ENCODE data around the gene SLC12A1. TPM values are rescaled to one million over a fixed set of nuclear protein-coding genes. Genes with fewer than 3 reads are reported as not detected.
A peak's percentile ranks its signal among the peaks of the same experiment; 100 is the strongest.

SLC12A1 gene
- total and polyA plus RNA-seq, 11 donors: not detected

GRCh38 chr15:48331796-48332641 lies 125.9 kb downstream of the SLC12A1 start:
- H3K4me3 ChIP-seq: peak overlapping the region; percentile 69 to 96 (median 90)
- H3K9me3 ChIP-seq: no peaks in the 10 kb centered on the region
- WGBS, 4 donors: 1 to 2% (median 2%) methylated on average over 40 to 64 of the region's 64 CpGs
- peak overlapping the region; percentile 93 to 100 (median 98) for H3K27ac ChIP-seq
- H3K27me3 ChIP-seq: no peaks in the 10 kb centered on the region
- ATAC-seq (peak; percentile 80 to 87 (median 85)), DNase-seq (peak; percentile 75 to 88 (median 83))
- peaks cover 0 to 18% (median 14%) of the 10 kb centered on the region in 12 donors for H3K4me1 ChIP-seq
- TF ChIP-seq POLR2A (IDR thresholded peaks at IDR 0.05) (no peak), CTCF (IDR thresholded peaks at IDR 0.05) (no peak)
- peaks cover 0 to 41% (median 32%) of the 10 kb centered on the region in 9 donors for H3K36me3 ChIP-seq
- intact Hi-C loops (cut with DNase I): no loop called here

GRCh38 chr15:48332642-48333034 lies 126.5 kb downstream of the SLC12A1 start:
- Histone ChIP-seq H3K4me1 (peaks cover 0 to 18% (median 14%) of the 10 kb centered on the region in 12 donors), H3K27ac (peak overlapping the region in 1 of 12 donors; percentile 99), H3K9me3 (no peaks in the 10 kb centered on the region), H3K36me3 (peaks cover 0 to 46% (median 37%) of the 10 kb centered on the region in 9 donors), H3K4me3 (peak overlapping the region in 10 of 12 donors; percentile 69 to 96 (median 92)), H3K27me3 (no peaks in the 10 kb centered on the region)
- TF ChIP-seq CTCF (IDR thresholded peaks at IDR 0.05): no peak
- TF ChIP-seq POLR2A (IDR thresholded peaks at IDR 0.05): no peak
- ATAC-seq (no peak), DNase-seq (no peak)
- intact Hi-C loops (cut with DNase I): no loop called here
- WGBS, 4 donors: 54 to 63% (median 61%) methylated on average over 9 of the region's 9 CpGs

- no peak for ATAC-seq
- intact Hi-C loops (cut with DNase I): no loop called here
- peaks cover 0 to 55% (median 46%) of the 10 kb centered on the region in 9 donors for H3K36me3 ChIP-seq
These were observed 127.4 kb downstream of the SLC12A1 start for GRCh38 chr15:48333540-48333939.

More at GRCh38 chr15:48333540-48333939, 127.4 kb downstream of the SLC12A1 start:
- H3K4me3 ChIP-seq: no peak overlapping the region
- H3K27ac ChIP-seq: no peak overlapping the region
- H3K4me1 ChIP-seq: peaks cover 0 to 18% (median 14%) of the 10 kb centered on the region in 12 donors
- no peaks in the 10 kb centered on the region for H3K27me3 ChIP-seq
- WGBS, 4 donors: 37 to 58% (median 54%) methylated on average over 4 of the region's 4 CpGs
- no peak for TF ChIP-seq CTCF (IDR thresholded peaks at IDR 0.05)
- no peaks in the 10 kb centered on the region for H3K9me3 ChIP-seq
- DNase-seq: no peak

All from heart left ventricle (tissue), 16 donors.